Vagina (tissue), 2 donors: ENCODE data around the gene NID2.

Source experiments
- POLR2A ChIP-seq, 2 donors: fragments of 450-650 bp; IDR thresholded peaks; one replicate each; pipeline ENCODE4 v1.6.1; 2017; ENCODE audit warnings: antibody characterized with exemption in 2 of 2, mild to moderate bottlenecking in 2 of 2, moderate library complexity in 2 of 2
- TF ChIP-seq, protein P1 (sequence below), 3 experiments: fragments of 450-650 bp in 2 of 3; fragments of 200-600 bp in 1 of 3; sonication (generic) in 1 of 3; IDR thresholded peaks; one replicate each; pipeline ENCODE4 v1.5.1; 2017 to 2019; ENCODE audit warnings: antibody characterized with exemption in 3 of 3, mild to moderate bottlenecking in 2 of 3, moderate library complexity in 2 of 3

GRCh38 chr14:52095794-52096193 is 26.9 kb upstream of the NID2 start:
- TF ChIP-seq, protein P1, sequence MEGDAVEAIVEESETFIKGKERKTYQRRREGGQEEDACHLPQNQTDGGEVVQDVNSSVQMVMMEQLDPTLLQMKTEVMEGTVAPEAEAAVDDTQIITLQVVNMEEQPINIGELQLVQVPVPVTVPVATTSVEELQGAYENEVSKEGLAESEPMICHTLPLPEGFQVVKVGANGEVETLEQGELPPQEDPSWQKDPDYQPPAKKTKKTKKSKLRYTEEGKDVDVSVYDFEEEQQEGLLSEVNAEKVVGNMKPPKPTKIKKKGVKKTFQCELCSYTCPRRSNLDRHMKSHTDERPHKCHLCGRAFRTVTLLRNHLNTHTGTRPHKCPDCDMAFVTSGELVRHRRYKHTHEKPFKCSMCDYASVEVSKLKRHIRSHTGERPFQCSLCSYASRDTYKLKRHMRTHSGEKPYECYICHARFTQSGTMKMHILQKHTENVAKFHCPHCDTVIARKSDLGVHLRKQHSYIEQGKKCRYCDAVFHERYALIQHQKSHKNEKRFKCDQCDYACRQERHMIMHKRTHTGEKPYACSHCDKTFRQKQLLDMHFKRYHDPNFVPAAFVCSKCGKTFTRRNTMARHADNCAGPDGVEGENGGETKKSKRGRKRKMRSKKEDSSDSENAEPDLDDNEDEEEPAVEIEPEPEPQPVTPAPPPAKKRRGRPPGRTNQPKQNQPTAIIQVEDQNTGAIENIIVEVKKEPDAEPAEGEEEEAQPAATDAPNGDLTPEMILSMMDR (IDR thresholded peaks at IDR 0.05), result no peak
- no peak for TF ChIP-seq POLR2A (IDR thresholded peaks at IDR 0.05)
